Spleen (tissue), 11 donors: ENCODE data around the gene SRRM2. TPM values are rescaled to one million over a fixed set of nuclear protein-coding genes. Genes with fewer than 3 reads are reported as not detected.
A peak's percentile ranks its signal among the peaks of the same experiment; 100 is the strongest.

Experiments used
- DNase-seq: peaks from one replicate; pipeline ENCODE4 v3.0.0-alpha.2; 2020
- H3K27ac ChIP-seq, 8 donors: fragments of 200-600 bp; sonication (generic) in 7 of 8; 1 replicate in 4 of 8; 2 replicates in 4 of 8; pipeline versions ENCODE4 v1.5.0 to v1.8.0; 2016 to 2021; ENCODE audit warnings: inconsistent platforms in 4 of 8, mild to moderate bottlenecking in 4 of 8, moderate library complexity in 1 of 8
- H3K27me3 ChIP-seq, 7 donors: fragments of 200-600 bp; sonication (generic) in 6 of 7; replicated peaks in 1 of 7; 1 replicate in 4 of 7; 2 replicates in 3 of 7; pipeline versions ENCODE4 v1.5.0 to v1.8.0; 2016 to 2021; ENCODE audit warnings: inconsistent platforms in 3 of 7, mild to moderate bottlenecking in 1 of 7
- H3K36me3 ChIP-seq, 6 donors: fragments of 200-600 bp; sonication (generic) in 5 of 6; 1 replicate in 4 of 6; 2 replicates in 2 of 6; pipeline versions ENCODE4 v1.5.0 to v1.8.0; 2016 to 2021; ENCODE audit warnings: inconsistent platforms in 2 of 6
- H3K4me1 ChIP-seq, 6 donors: fragments of 200-600 bp; sonication (generic) in 5 of 6; 1 replicate in 3 of 6; 2 replicates in 3 of 6; pipeline versions ENCODE4 v1.5.0 to v1.8.0; 2016 to 2021; ENCODE audit warnings: inconsistent platforms in 3 of 6
- H3K4me3 ChIP-seq, 8 donors: fragments of 200-600 bp; sonication (generic) in 7 of 8; 1 replicate in 4 of 8; 2 replicates in 4 of 8; pipeline versions ENCODE4 v1.5.0 to v1.8.0; 2016 to 2021; ENCODE audit warnings: inconsistent platforms in 4 of 8, mild to moderate bottlenecking in 4 of 8, moderate library complexity in 2 of 8
- H3K9me3 ChIP-seq, 8 donors: fragments of 200-600 bp; sonication (generic) in 7 of 8; 1 replicate in 4 of 8; 2 replicates in 4 of 8; pipeline versions ENCODE4 v1.5.0 to v1.8.0; 2016 to 2021; ENCODE audit warnings: inconsistent platforms in 4 of 8
- POLR2A ChIP-seq, 3 donors: fragments of 450-650 bp; IDR thresholded peaks; one replicate each; pipeline ENCODE4 v1.5.1; 2017; ENCODE audit warnings: antibody characterized with exemption in 3 of 3, mild to moderate bottlenecking in 1 of 3
- POLR2AphosphoS5 ChIP-seq, 3 donors: sonication (generic); formaldehyde crosslinking; IDR thresholded peaks; one replicate each; pipeline ENCODE4 v1.5.1; 2017; ENCODE audit warnings: antibody characterized with exemption in 3 of 3
- WGBS, 5 donors: extraction: QIAGEN DNeasy Blood & Tissue Kit in 3 of 5; methylation state at CpG; one replicate each; pipeline versions ENCODE4 v1.1.5 to v1.1.7; 2013 to 2018; 5-methylcytosine and 5-hydroxymethylcytosine counted together
- intact Hi-C: fragments of 100-400 bp; cut with DNase I; formaldehyde crosslinking; loops from one replicate; pipeline ENCODE4 v1.15.0; 2023; ENCODE audit warnings: low total_unique reads
- polyA plus RNA-seq, 3 donors: library from polyadenylated mRNA; stranded (reverse); fragments of 200-250 nt; gene quantifications; one replicate each; pipeline ENCODE4 v1.2.1, GENCODE V29; 2013
- total RNA-seq, 7 donors: library from RNA; depleted of rRNA in 3 of 7; stranded (reverse); fragments of >200 nt in 3 of 7; fragmentation: NEBNext Ultra II Directional in 4 of 7; extraction: Animal tissue kit (Norgen Biotek cat#: 25700) in 4 of 7; gene quantifications; one replicate each; pipeline versions ENCODE4 v1.1.0 to v1.2.1, GENCODE V29; 2016 to 2021
- TF ChIP-seq, protein P1 (sequence below), 11 experiments: fragments of 200-600 bp in 7 of 11; fragments of 450-650 bp in 4 of 11; sonication (generic) in 4 of 11; IDR thresholded peaks in 8 of 11; conservative IDR thresholded peaks in 3 of 11; 1 replicate in 7 of 11; 2 replicates in 4 of 11; pipeline versions ENCODE4 v1.4.0 to v1.8.0; 2016 to 2021; ENCODE audit warnings: antibody characterized with exemption in 11 of 11, inconsistent platforms in 4 of 11, mild to moderate bottlenecking in 1 of 11
- donor health status: healthy with polysubstance abuse.
- donor health status: DM: no; HTN: no; CAD: no; lungs with moderate emphysema.
- donor health status: DM: no; HTN: no; CAD: no.
- donor health status: Bipolar disorder and iron deficiency.
- donor health status: healthy.
- donor health status: DM: no; HTN: no; CAD: no.
- donor health status: DM: yes; HTN: yes; CAD: no.

The SRRM2 gene
- total and polyA plus RNA-seq, 10 donors = 239 to 1,169 (median 839) TPM

GRCh38 chr16:2707368-2708289 lies 44.8 kb upstream of the SRRM2 start:
- intact Hi-C loops = no loop called here
- Histone ChIP-seq H3K9me3 (no peaks in the 10 kb centered on the region), H3K27ac (no peak overlapping the region), H3K4me3 (no peak overlapping the region), H3K36me3 (peaks cover 0 to 78% (median 64%) of the 10 kb centered on the region in 6 donors), H3K4me1 (no peaks in the 10 kb centered on the region), H3K27me3 (no peaks in the 10 kb centered on the region)
- WGBS, 5 donors = 94 to 96% (median 95%) methylated on average over 48 to 51 of the region's 51 CpGs
- peak in 1 of 3 donors; percentile 41 for TF ChIP-seq POLR2AphosphoS5 (IDR thresholded peaks at IDR 0.05)
- TF ChIP-seq, protein P1, sequence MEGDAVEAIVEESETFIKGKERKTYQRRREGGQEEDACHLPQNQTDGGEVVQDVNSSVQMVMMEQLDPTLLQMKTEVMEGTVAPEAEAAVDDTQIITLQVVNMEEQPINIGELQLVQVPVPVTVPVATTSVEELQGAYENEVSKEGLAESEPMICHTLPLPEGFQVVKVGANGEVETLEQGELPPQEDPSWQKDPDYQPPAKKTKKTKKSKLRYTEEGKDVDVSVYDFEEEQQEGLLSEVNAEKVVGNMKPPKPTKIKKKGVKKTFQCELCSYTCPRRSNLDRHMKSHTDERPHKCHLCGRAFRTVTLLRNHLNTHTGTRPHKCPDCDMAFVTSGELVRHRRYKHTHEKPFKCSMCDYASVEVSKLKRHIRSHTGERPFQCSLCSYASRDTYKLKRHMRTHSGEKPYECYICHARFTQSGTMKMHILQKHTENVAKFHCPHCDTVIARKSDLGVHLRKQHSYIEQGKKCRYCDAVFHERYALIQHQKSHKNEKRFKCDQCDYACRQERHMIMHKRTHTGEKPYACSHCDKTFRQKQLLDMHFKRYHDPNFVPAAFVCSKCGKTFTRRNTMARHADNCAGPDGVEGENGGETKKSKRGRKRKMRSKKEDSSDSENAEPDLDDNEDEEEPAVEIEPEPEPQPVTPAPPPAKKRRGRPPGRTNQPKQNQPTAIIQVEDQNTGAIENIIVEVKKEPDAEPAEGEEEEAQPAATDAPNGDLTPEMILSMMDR (IDR thresholded peaks at IDR 0.05 in 8 of 11, conservative IDR thresholded peaks at IDR 0.05 in 3 of 11) = no peak
- peak; percentile 69 for DNase-seq

- intact Hi-C loops = no loop called here
Observed at GRCh38 chr16:2708290-2708639, 44.2 kb upstream of the SRRM2 start.

DNA sequence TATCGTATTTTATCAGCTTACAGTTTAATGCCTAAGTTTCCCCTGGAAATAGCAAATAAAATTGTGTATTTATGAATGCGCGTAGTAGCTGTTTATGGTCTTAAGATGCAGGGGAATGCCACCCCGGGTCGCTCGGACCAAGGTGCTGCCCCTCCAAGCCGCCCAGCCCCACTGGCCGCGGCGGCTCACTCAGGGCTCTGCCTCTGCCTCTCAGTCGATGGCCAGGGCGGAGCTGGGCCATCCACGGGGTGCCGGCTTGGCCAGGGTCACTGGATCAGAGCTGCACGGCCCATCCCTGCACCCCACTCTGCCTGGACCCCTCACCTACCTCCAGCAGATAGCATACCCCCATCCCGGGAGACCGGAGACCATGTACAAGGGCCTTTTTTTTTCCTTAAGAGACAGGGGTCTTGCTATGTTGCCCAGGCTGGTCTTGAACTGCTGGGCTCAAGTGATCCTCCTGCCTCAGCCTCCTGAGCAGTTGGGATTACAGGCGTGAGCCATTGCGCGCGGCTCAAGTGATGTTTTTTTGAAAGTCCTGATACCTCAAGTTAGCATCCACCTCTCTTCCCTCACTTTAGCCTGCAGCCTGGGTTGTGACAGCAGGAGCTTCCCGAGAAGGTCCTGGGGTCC lies 43.4 kb upstream of the SRRM2 start:
- Histone ChIP-seq H3K27me3 (peaks cover 0 to 2% (median 0%) of the 10 kb centered on the region in 7 donors), H3K4me1 (no peaks in the 10 kb centered on the region), H3K9me3 (no peaks in the 10 kb centered on the region), H3K27ac (no peak overlapping the region), H3K4me3 (no peak overlapping the region), H3K36me3 (peaks cover 0 to 64% (median 50%) of the 10 kb centered on the region in 6 donors)
- intact Hi-C loops = no loop called here
- peak; percentile 56 for DNase-seq
- TF ChIP-seq POLR2AphosphoS5 (IDR thresholded peaks at IDR 0.05) (no peak), POLR2A (IDR thresholded peaks at IDR 0.05) (no peak)
- TF ChIP-seq, protein P1 (IDR thresholded peaks at IDR 0.05 in 8 of 11, conservative IDR thresholded peaks at IDR 0.05 in 3 of 11) = no peak
- WGBS, 5 donors = 93 to 97% (median 95%) methylated on average over 17 to 22 of the region's 22 CpGs

More at GRCh38 chr16:2708290-2708639, 44.2 kb upstream of the SRRM2 start:
- DNase-seq = no peak
- Histone ChIP-seq H3K36me3 (peaks cover 0 to 72% (median 58%) of the 10 kb centered on the region in 6 donors), H3K27me3 (no peaks in the 10 kb centered on the region), H3K4me3 (no peak overlapping the region), H3K27ac (no peak overlapping the region), H3K4me1 (no peaks in the 10 kb centered on the region), H3K9me3 (no peaks in the 10 kb centered on the region)
- WGBS, 5 donors = 94 to 98% (median 97%) methylated on average over 14 of the region's 14 CpGs
- no peak for TF ChIP-seq POLR2A (IDR thresholded peaks at IDR 0.05)
- TF ChIP-seq, protein P1 (IDR thresholded peaks at IDR 0.05 in 8 of 11, conservative IDR thresholded peaks at IDR 0.05 in 3 of 11) = no peak

DNA sequence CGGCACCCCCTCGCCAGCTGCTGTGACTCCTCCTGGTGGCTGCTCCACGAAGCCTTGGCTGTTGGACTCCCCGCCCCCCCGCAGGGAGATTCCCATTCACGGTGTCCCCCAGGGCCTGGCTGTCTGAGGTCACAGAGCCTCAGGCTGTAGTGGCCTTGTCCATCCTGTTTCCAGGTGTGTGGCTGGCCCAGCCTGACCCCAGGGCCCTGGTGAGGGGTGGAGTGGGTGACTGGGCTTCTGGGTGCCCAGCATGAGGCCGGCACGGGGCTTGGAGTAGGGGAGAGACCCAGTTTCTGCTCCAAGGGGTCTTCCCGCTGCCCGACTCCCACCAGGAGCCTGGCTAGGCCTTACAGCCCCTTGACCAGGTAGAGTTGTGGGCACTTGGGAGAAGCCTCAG lies 42.9 kb upstream of the SRRM2 start:
- WGBS, 5 donors = 93 to 96% (median 94%) methylated on average over 7 to 10 of the region's 10 CpGs; no CpG with 5 or more reads in 1 of the 5 donors
- TF ChIP-seq POLR2AphosphoS5 (IDR thresholded peaks at IDR 0.05) (peak in 1 of 3 donors; percentile 8), POLR2A (IDR thresholded peaks at IDR 0.05) (no peak)
- TF ChIP-seq, protein P1 (IDR thresholded peaks at IDR 0.05 in 8 of 11, conservative IDR thresholded peaks at IDR 0.05 in 3 of 11) = no peak
- peaks cover 0 to 7% (median 0%) of the 10 kb centered on the region in 7 donors for H3K27me3 ChIP-seq
- peak; percentile 58 for DNase-seq
- no peak overlapping the region for H3K4me3 ChIP-seq
- intact Hi-C loops = no loop called here
- no peaks in the 10 kb centered on the region for H3K4me1 ChIP-seq
- H3K27ac ChIP-seq = no peak overlapping the region
- no peaks in the 10 kb centered on the region for H3K9me3 ChIP-seq
- H3K36me3 ChIP-seq = peaks cover 0 to 58% (median 45%) of the 10 kb centered on the region in 6 donors
